ENCODE measurements around the gene MAST4. TPM values are rescaled to one million over a fixed set of nuclear protein-coding genes. Genes with fewer than 3 reads are reported as not detected.

The MAST4 gene
- polyA plus RNA-seq, 1 donor (not counting 4 experiments of a cell fraction or from before 2014, with no cell fraction given) = 19.8 TPM

DNA sequence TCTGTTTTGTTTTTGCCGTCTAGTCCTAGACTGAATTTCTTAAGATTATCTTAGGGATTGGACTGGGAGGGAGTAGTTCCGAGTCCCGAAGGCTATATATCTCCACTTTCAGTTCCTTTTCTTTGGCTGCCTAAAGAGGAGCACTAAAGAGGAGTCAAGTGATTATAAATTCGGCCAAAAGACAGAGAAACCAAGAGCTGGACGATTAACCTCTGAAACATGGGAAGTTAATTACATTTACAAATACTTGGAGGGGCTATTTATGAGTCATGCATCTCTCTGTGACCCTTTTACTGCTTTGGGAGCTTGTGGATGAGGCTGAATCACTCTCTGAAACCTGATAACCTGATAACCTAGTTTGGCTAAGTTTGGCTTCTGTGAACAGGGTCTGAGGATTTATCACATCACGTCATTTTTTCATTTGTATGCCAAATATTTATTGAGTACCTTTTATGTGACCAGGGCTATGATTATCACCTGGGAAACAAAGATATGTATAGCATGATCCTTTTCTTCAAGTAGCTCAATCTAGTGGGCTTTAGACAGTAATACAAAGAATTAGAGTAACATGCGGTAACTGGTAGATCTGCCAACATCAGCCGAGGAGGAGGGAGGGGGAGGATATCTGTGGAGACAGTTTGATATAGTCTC lies 419.5 kb downstream of the MAST4 start:
- peak overlapping the region; percentile 32 to 68 (median 62) for H3K4me3 ChIP-seq (ENCODE audit: control insufficient read depth in 2 of 3, extremely low read depth in 1 of 3, insufficient read depth in 2 of 3, low read depth in 1 of 3, low read length in 3 of 3)
- H3K9ac ChIP-seq (ENCODE audit: control insufficient read depth, extremely low read depth, insufficient read depth, low read length) = peak overlapping the region; percentile 76

DNA sequence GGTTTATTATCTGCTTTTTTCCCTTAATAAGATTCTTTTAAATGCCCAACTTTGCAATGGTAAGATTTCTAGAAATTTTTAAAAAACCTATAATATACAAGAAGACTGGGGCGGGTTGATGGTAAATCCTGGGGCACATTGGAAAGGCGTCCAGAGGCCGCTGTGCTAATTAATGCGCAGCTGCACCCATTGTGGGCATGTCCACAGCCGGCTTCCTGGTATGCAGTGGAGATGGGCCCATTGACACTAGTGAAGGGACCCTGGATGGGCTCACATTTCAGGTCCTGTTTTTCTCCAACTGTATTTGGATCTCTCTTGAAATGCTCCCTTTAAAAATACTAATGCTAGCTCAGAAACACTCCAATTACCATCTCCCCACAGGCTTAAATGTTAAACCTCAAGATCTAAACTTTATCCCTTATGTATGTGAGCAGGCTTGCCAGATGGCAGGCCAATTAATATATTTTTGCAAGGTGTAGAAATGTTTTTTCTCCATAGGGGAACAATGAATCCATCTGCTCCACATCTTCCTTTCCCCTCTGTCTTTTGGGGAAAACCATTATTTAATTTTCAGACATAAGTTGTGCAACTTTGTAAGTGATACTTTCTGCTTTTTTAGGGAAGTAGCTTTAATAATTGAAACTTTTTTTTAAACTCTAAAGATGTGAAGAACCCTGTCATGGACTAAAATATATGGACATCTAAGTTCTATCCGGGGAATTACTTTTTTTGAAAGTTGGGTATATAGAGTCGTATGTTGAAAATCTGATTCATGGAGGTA lies 423.1 kb downstream of the MAST4 start:
- DNase-seq (ENCODE audit: low read depth, low spot score) = no peak
- no peak for FAIRE-seq
- Histone ChIP-seq H3K9me1 (ENCODE audit: control insufficient read depth, extremely low read depth, insufficient read depth, low read length) (no peaks in the 10 kb centered on the region), H2AFZ (ENCODE audit: control insufficient read depth, low read length) (no peak overlapping the region), H3K27ac (ENCODE audit: control insufficient read depth, insufficient read depth, low read length) (peak overlapping the region; percentile 73), H3K4me3 (ENCODE audit: control insufficient read depth in 2 of 3, extremely low read depth in 1 of 3, insufficient read depth in 2 of 3, low read depth in 1 of 3, low read length in 3 of 3) (no peak overlapping the region), H3K36me3 (ENCODE audit: control insufficient read depth in 2 of 2, extremely low read depth in 1 of 2, insufficient read depth in 2 of 2, low read length in 2 of 2) (peaks cover 0 to 7% of the 10 kb centered on the region in 2 experiments), H3K79me2 (ENCODE audit: control insufficient read depth, insufficient read depth, low read length) (peaks cover 82% of the 10 kb centered on the region), H3K4me2 (ENCODE audit: control insufficient read depth, extremely low read depth, insufficient read depth, low read depth, low read length) (peak overlapping the region; percentile 4), H3K9me3 (ENCODE audit: control insufficient read depth, low read depth, low read length) (no peaks in the 10 kb centered on the region), H4K20me1 (ENCODE audit: control insufficient read depth, extremely low read depth, insufficient read depth, low read length) (no peaks in the 10 kb centered on the region), H3K27me3 (ENCODE audit: control insufficient read depth, extremely low read depth, insufficient read depth, low read length) (no peaks in the 10 kb centered on the region), H3K9ac (ENCODE audit: control insufficient read depth, extremely low read depth, insufficient read depth, low read length) (no peak overlapping the region), H3K4me1 (ENCODE audit: control insufficient read depth, extremely low read depth, insufficient read depth, low read length) (peaks cover 61% of the 10 kb centered on the region)
- TF ChIP-seq, protein P1, sequence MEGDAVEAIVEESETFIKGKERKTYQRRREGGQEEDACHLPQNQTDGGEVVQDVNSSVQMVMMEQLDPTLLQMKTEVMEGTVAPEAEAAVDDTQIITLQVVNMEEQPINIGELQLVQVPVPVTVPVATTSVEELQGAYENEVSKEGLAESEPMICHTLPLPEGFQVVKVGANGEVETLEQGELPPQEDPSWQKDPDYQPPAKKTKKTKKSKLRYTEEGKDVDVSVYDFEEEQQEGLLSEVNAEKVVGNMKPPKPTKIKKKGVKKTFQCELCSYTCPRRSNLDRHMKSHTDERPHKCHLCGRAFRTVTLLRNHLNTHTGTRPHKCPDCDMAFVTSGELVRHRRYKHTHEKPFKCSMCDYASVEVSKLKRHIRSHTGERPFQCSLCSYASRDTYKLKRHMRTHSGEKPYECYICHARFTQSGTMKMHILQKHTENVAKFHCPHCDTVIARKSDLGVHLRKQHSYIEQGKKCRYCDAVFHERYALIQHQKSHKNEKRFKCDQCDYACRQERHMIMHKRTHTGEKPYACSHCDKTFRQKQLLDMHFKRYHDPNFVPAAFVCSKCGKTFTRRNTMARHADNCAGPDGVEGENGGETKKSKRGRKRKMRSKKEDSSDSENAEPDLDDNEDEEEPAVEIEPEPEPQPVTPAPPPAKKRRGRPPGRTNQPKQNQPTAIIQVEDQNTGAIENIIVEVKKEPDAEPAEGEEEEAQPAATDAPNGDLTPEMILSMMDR (optimal IDR thresholded peaks at IDR 0.05 in 1 of 3, IDR thresholded peaks at IDR 0.05 in 1 of 3, conservative IDR thresholded peaks at IDR 0.05 in 1 of 3; ENCODE audit: extremely low read depth in 1 of 3, insufficient read depth in 2 of 3, low read length in 3 of 3) = no peak
- TF ChIP-seq EZH2 (IDR thresholded peaks at IDR 0.05; ENCODE audit: low read length) = no peak
- dilution Hi-C loops (cut with MboI; ENCODE audit: extremely low pct_ligation_motif_present, low sequenced_read_pairs) = no loop called here

More for the DNA sequence above, 419.5 kb downstream of the MAST4 start:
- Histone ChIP-seq H3K36me3 (ENCODE audit: control insufficient read depth in 2 of 2, extremely low read depth in 1 of 2, insufficient read depth in 2 of 2, low read length in 2 of 2) (peaks cover 0 to 5% of the 10 kb centered on the region in 2 experiments), H3K4me2 (ENCODE audit: control insufficient read depth, extremely low read depth, insufficient read depth, low read depth, low read length) (peak overlapping the region; percentile 97), H3K79me2 (ENCODE audit: control insufficient read depth, insufficient read depth, low read length) (peaks cover 71% of the 10 kb centered on the region), H3K27me3 (ENCODE audit: control insufficient read depth, extremely low read depth, insufficient read depth, low read length) (no peaks in the 10 kb centered on the region), H3K27ac (ENCODE audit: control insufficient read depth, insufficient read depth, low read length) (peak overlapping the region; percentile 87), H3K9me3 (ENCODE audit: control insufficient read depth, low read depth, low read length) (no peaks in the 10 kb centered on the region), H4K20me1 (ENCODE audit: control insufficient read depth, extremely low read depth, insufficient read depth, low read length) (no peaks in the 10 kb centered on the region), H3K4me1 (ENCODE audit: control insufficient read depth, extremely low read depth, insufficient read depth, low read length) (peaks cover 76% of the 10 kb centered on the region), H2AFZ (ENCODE audit: control insufficient read depth, low read length) (no peak overlapping the region), H3K9me1 (ENCODE audit: control insufficient read depth, extremely low read depth, insufficient read depth, low read length) (no peaks in the 10 kb centered on the region)
- TF ChIP-seq EZH2 (IDR thresholded peaks at IDR 0.05; ENCODE audit: low read length) = no peak
- TF ChIP-seq, protein P1 (optimal IDR thresholded peaks at IDR 0.05 in 1 of 3, IDR thresholded peaks at IDR 0.05 in 1 of 3, conservative IDR thresholded peaks at IDR 0.05 in 1 of 3; ENCODE audit: extremely low read depth in 1 of 3, insufficient read depth in 2 of 3, low read length in 3 of 3) = no peak
- dilution Hi-C loops (cut with MboI; ENCODE audit: extremely low pct_ligation_motif_present, low sequenced_read_pairs) = no loop called here
- FAIRE-seq = peak; percentile 90
- DNase-seq (ENCODE audit: low read depth, low spot score) = no peak

All from keratinocyte (primary cell).